Endodermal cell (in vitro differentiated cells): ENCODE measurements around the gene TNMD. TPM values are rescaled to one million over a fixed set of nuclear protein-coding genes. Genes with fewer than 3 reads are reported as not detected.

Source experiments
- DNase-seq: peaks from one replicate; pipeline ENCODE4 v3.0.0-alpha.2; 2017
- H3K27ac ChIP-seq: 2 replicates; pipeline ENCODE4 v1.5.1; 2013; ENCODE audit warnings: mild to moderate bottlenecking, low read depth, low read length, moderate library complexity
- H3K27me3 ChIP-seq: 2 replicates; pipeline ENCODE4 v1.6.1; 2013; ENCODE audit warnings: mild to moderate bottlenecking, low read length, moderate library complexity; ENCODE audit not compliant: insufficient read depth, control insufficient read depth, poor library complexity, severe bottlenecking
- H3K36me3 ChIP-seq: 2 replicates; pipeline ENCODE4 v1.7.0; 2013; ENCODE audit warnings: mild to moderate bottlenecking, low read length, moderate library complexity; ENCODE audit not compliant: control insufficient read depth, insufficient read depth
- H3K4me1 ChIP-seq: one replicate; pipeline ENCODE4 v1.7.0; 2013; ENCODE audit warnings: low read length; ENCODE audit not compliant: control insufficient read depth, insufficient read depth
- H3K4me3 ChIP-seq: 2 replicates; pipeline ENCODE4 v1.5.1; 2013; ENCODE audit warnings: mild to moderate bottlenecking, low read length, moderate library complexity
- H3K9ac ChIP-seq: 2 replicates; pipeline ENCODE4 v1.6.1; 2013; ENCODE audit warnings: mild to moderate bottlenecking, low read length, moderate library complexity; ENCODE audit not compliant: poor library complexity, severe bottlenecking; ENCODE audit errors: extremely low read depth
- H3K9me3 ChIP-seq: 2 replicates; pipeline ENCODE4 v1.6.1; 2013; ENCODE audit warnings: mild to moderate bottlenecking, low read length, moderate library complexity; ENCODE audit not compliant: control insufficient read depth
- H3K27ac Mint-ChIP-seq: 2 replicates; pipeline ENCODE4 v1.8.0; 2020; ENCODE audit warnings: mixed read lengths
- H3K27me3 Mint-ChIP-seq: 2 replicates; pipeline ENCODE4 v1.8.0; 2021; ENCODE audit warnings: mild to moderate bottlenecking, mixed read lengths; ENCODE audit not compliant: insufficient read depth
- H3K36me3 Mint-ChIP-seq: 2 replicates; pipeline ENCODE4 v1.8.0; 2020; ENCODE audit warnings: low read depth, mixed read lengths
- H3K4me1 Mint-ChIP-seq: 2 replicates; pipeline ENCODE4 v1.8.0; 2020; ENCODE audit warnings: mixed read lengths
- H3K4me3 Mint-ChIP-seq: 2 replicates; pipeline ENCODE4 v1.8.0; 2020; ENCODE audit warnings: mild to moderate bottlenecking, moderate library complexity, mixed read lengths
- H3K9me3 Mint-ChIP-seq: 2 replicates; pipeline ENCODE4 v1.8.0; 2020; ENCODE audit warnings: mild to moderate bottlenecking, mixed read lengths
- WGBS, 2 experiments: methylation state at CpG; one replicate each; pipeline versions ENCODE4 v1.1.5 to v1.1.7; 2013; ENCODE audit warnings: missing lambda C conversion rate in 2 of 2, mixed read lengths in 1 of 2; ENCODE audit not compliant: insufficient coverage in 1 of 2, insufficient read length in 1 of 2; 5-methylcytosine and 5-hydroxymethylcytosine counted together
- total RNA-seq, 2 donors: library from RNA; stranded (reverse); fragmentation: NEBNext Ultra II Directional in 1 of 2; extraction: Animal tissue kit (Norgen Biotek cat#: 25700) in 1 of 2; gene quantifications; 2 replicates in 1 of 2; 3 replicates in 1 of 2; pipeline ENCODE4 v1.2.1, GENCODE V29; 2021
- TF ChIP-seq, protein P1 (sequence below): fragments of 200-600 bp; sonication (generic); conservative IDR thresholded peaks from 2 replicates; pipeline ENCODE4 v1.5.0; 2021; ENCODE audit warnings: antibody characterized with exemption, mild to moderate bottlenecking

Gene TNMD
- total RNA-seq, 2 donors from 2014 or later: 0.33 to 5.0 TPM

DNA sequence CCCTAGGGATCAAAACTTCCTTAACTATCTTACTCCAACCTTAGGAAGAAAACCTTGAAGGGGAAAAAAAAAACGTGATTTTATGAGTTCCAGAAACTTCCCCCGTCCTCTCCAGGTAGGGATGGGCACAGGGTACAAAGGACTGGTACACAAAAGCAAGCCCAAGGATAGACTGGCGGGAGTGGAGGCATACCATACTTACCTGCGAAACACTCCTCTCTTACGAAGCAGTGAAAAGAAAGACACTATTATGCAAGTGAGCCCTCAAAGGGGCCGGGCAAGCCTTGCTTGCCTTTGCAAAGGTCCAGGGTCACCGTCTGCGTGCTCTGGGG, 51.2 kb downstream of the TNMD start:
- Histone ChIP-seq H3K9me3 (no peaks in the 10 kb centered on the region), H3K4me1 (no peaks in the 10 kb centered on the region), H3K27ac (peak overlapping the region; percentile 89), H3K27me3 (no peaks in the 10 kb centered on the region), H3K9ac (peak overlapping the region; percentile 92), H3K36me3 (peaks cover 19% of the 10 kb centered on the region), H3K4me3 (peak overlapping the region; percentile 87)
- TF ChIP-seq, protein P1, sequence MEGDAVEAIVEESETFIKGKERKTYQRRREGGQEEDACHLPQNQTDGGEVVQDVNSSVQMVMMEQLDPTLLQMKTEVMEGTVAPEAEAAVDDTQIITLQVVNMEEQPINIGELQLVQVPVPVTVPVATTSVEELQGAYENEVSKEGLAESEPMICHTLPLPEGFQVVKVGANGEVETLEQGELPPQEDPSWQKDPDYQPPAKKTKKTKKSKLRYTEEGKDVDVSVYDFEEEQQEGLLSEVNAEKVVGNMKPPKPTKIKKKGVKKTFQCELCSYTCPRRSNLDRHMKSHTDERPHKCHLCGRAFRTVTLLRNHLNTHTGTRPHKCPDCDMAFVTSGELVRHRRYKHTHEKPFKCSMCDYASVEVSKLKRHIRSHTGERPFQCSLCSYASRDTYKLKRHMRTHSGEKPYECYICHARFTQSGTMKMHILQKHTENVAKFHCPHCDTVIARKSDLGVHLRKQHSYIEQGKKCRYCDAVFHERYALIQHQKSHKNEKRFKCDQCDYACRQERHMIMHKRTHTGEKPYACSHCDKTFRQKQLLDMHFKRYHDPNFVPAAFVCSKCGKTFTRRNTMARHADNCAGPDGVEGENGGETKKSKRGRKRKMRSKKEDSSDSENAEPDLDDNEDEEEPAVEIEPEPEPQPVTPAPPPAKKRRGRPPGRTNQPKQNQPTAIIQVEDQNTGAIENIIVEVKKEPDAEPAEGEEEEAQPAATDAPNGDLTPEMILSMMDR: no peak
- WGBS, 2 experiments: 0 to 2% methylated on average over 2 to 8 of the region's 8 CpGs
- peak overlapping the region; percentile 83 for H3K4me3 Mint-ChIP-seq
- peak overlapping the region; percentile 99 for H3K27ac Mint-ChIP-seq
- peaks cover 26% of the 10 kb centered on the region for H3K36me3 Mint-ChIP-seq
- no peak for DNase-seq
- H3K27me3 Mint-ChIP-seq: no peaks in the 10 kb centered on the region
- H3K9me3 Mint-ChIP-seq: peaks cover 20% of the 10 kb centered on the region
- H3K4me1 Mint-ChIP-seq: peaks cover 14% of the 10 kb centered on the region

DNA sequence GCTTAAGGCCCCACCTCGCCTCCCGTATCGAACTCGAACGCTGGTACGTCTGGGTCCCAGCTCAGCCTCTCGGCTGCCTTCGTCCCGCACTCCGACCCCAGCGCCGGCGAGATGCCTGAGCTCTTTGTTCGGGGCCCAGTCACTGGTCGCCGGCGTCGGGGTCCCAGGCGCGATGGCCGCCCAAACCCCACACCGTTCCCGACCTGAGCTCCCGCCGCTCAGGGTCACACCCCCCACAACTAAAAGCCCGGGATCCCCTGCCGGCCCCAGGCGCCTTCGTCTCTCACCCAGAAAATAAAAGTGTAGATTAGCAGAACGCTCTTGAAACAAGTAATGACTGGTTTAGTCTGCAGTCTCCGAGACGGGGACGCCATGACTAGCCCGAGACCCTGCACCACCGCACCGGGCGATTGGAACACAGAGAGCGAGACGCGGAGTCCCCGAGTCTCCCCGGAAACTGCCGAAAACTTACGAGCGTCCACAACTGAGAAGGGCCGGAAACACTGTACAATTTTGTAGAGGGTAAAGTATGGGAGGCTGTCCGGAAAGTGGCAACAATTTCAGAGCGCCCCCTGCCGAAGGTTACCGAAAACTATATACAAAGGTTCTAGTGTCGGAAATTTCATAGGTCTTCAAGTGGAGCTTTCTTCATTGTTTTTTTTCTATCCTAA, 51.7 kb downstream of the TNMD start, which contains the start of gene TSPAN6:
TSPAN6 (minus strand) TSS at position 486 of the 671 bp plus-strand sequence; CDS start at position 374, 112 bp downstream.
- peaks cover 14% of the 10 kb centered on the region for H3K4me1 Mint-ChIP-seq
- Histone ChIP-seq H3K9ac (peak within 1 kb of the TSS; percentile 92), H3K27me3 (no peaks in the 10 kb centered on the region), H3K36me3 (peaks cover 18% of the 10 kb centered on the region), H3K4me3 (peak within 1 kb of the TSS; percentile 87), H3K4me1 (no peaks in the 10 kb centered on the region), H3K9me3 (no peaks in the 10 kb centered on the region), H3K27ac (peak within 1 kb of the TSS; percentile 89)
- peaks cover 21% of the 10 kb centered on the region for H3K9me3 Mint-ChIP-seq
- H3K27ac Mint-ChIP-seq: peak within 1 kb of the TSS; percentile 99
- peak within 1 kb of the TSS; percentile 83 for H3K4me3 Mint-ChIP-seq
- DNase-seq: peak; percentile 92
- no peaks in the 10 kb centered on the region for H3K27me3 Mint-ChIP-seq
- TF ChIP-seq, protein P1: peak; percentile 76
- 0% methylated on average over 46 of the region's 51 CpGs; no CpG with 5 or more reads in 1 of the 2 experiments for WGBS, 2 experiments
- peaks cover 25% of the 10 kb centered on the region for H3K36me3 Mint-ChIP-seq

DNA sequence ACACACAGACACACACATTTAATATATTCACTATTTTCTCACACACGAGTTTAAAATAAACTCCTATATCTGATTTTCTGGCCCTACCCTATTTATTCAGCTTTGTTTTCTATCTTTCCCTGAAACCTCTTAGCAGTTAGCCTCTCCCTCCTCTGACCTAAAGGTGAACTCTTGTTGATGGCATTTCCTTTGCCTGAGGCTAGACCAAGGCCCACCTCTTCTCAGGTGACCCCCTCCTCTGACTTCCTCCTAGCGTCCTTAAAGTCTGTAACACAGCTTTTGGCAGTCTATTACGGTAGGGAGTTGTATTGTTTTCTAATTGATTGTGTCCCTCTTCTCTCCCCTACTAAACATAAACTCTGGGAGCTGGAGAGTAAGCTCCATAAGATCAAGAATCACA, 57.6 kb downstream of the TNMD start:
- H3K4me1 ChIP-seq: no peaks in the 10 kb centered on the region
- DNase-seq: no peak
- WGBS, 2 experiments: 67 to 81% methylated on average over 1 of the region's 3 CpGs
- Mint-ChIP-seq H3K27me3 (peaks cover 5% of the 10 kb centered on the region), H3K9me3 (peaks cover 14% of the 10 kb centered on the region), H3K36me3 (no peaks in the 10 kb centered on the region), H3K4me3 (no peak overlapping the region), H3K4me1 (no peaks in the 10 kb centered on the region), H3K27ac (no peak overlapping the region)
- H3K36me3 ChIP-seq: no peaks in the 10 kb centered on the region
- TF ChIP-seq, protein P1: no peak
- H3K27ac ChIP-seq: no peak overlapping the region
- H3K4me3 ChIP-seq: no peak overlapping the region
- H3K27me3 ChIP-seq: no peaks in the 10 kb centered on the region
- H3K9ac ChIP-seq: no peak overlapping the region
- H3K9me3 ChIP-seq: no peaks in the 10 kb centered on the region
